Ecto neural progenitor cell (in vitro differentiated cells): ENCODE data around the gene ADAMTS2.

Experiments used
- DNase-seq: peaks from one replicate; pipeline ENCODE4 v3.0.0-alpha.2; 2018; ENCODE audit warnings: low spot score

ADAMTS2 gene

GRCh38 chr5:179311091-179311470, 34.2 kb downstream of the ADAMTS2 start:
- no peak for DNase-seq

GRCh38 chr5:179310439-179311090, 34.7 kb downstream of the ADAMTS2 start:
- no peak for DNase-seq

GRCh38 chr5:179309751-179310320, 35.4 kb downstream of the ADAMTS2 start:
- no peak for DNase-seq

- no peak for DNase-seq
These were observed 35.9 kb downstream of the ADAMTS2 start for GRCh38 chr5:179309383-179309670.

GRCh38 chr5:179308563-179309382, 36.5 kb downstream of the ADAMTS2 start:
- no peak for DNase-seq

GRCh38 chr5:179307931-179308471, 37.3 kb downstream of the ADAMTS2 start:
- no peak for DNase-seq

GRCh38 chr5:179307013-179307800, 38.1 kb downstream of the ADAMTS2 start:
- no peak for DNase-seq

- DNase-seq = no peak
These were observed 38.9 kb downstream of the ADAMTS2 start for GRCh38 chr5:179306191-179307012.

- no peak for DNase-seq
These were observed 40.4 kb downstream of the ADAMTS2 start for GRCh38 chr5:179304871-179305270.

GRCh38 chr5:179304466-179304865, 40.8 kb downstream of the ADAMTS2 start:
- DNase-seq = no peak

GRCh38 chr5:179303451-179304200, 41.6 kb downstream of the ADAMTS2 start:
- DNase-seq = no peak

GRCh38 chr5:179302499-179303185, 42.6 kb downstream of the ADAMTS2 start:
- DNase-seq = no peak

GRCh38 chr5:179301796-179302195, 43.5 kb downstream of the ADAMTS2 start:
- DNase-seq = no peak

GRCh38 chr5:179301376-179301775, 43.9 kb downstream of the ADAMTS2 start:
- no peak for DNase-seq

GRCh38 chr5:179300581-179301180, 44.6 kb downstream of the ADAMTS2 start:
- DNase-seq = no peak

- DNase-seq = no peak
These were observed 46.9 kb downstream of the ADAMTS2 start for GRCh38 chr5:179298181-179298993.

GRCh38 chr5:179297486-179298180, 47.6 kb downstream of the ADAMTS2 start:
- DNase-seq = no peak

- no peak for DNase-seq
These were observed 48.2 kb downstream of the ADAMTS2 start for GRCh38 chr5:179297026-179297425.
